HG02970 (cell line): ENCODE data around the gene EPB41.
"Not testable (repeated sequence)": the region's sequence is repeated elsewhere in the genome, so short reads cannot be mapped to it uniquely, and the experiment has no call there.

ENCODE experiments used
- ATAC-seq: cut with Tn5 transposase; IDR thresholded peaks from one replicate; pipeline ENCODE4 v1.9.1; 2021; ENCODE audit warnings: mild to moderate bottlenecking, moderate library complexity, moderate number of reproducible peaks; ENCODE audit not compliant: unreplicated experiment, low FRiP score

Gene EPB41

GRCh38 chr1:29123887-29124365 is 209.6 kb downstream of the EPB41 start, which contains the start of gene TMEM200B:
TSS of gene TMEM200B (minus strand) at chr1:29123903. CDS start at chr1:29121828, 2,075 bp downstream.
- ATAC-seq, result no peak

DNA sequence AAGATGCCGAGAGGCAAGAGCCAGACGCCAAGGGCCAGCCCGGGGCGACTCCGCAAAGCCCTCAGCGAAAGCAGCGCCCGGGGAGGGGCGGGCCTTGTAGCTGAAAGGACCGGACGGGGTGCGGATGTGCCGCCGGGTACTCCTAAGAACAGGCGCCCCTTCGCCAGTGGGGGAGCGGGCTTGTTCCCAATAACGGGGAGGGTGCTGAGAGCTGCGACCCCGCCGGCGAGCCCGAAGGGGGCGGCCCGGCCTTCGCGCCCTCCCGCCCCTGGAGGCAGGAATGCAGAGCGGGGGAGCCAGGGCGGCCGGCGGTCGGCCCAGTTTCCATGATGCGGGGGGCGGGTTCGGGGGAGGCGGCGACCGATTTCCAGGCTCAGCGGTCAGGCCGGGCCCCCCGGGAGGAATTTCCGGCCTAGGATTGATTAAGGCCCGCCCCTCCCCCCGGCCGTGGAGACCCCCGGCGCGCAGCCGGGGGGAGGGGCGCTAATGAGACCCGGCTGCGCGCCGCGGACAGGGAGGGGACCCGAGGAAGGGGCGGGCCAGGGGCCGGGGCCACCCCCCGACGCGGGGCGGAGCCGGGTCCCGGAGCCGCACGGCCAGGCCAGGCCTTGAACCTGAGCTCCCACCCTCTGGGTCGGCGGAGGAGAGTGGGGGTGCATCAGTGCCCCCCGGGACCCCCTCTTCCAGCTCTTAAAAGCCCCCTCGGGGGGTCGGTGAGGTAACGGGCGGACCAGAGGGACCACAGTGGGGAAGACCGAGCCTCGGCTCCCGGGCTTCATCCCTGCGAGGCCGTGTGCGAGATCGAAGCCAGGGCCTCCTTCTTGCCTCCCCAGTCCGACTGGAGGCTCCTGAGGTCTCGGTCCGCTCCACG is 210.2 kb downstream of the EPB41 start:
- no peak for ATAC-seq

DNA sequence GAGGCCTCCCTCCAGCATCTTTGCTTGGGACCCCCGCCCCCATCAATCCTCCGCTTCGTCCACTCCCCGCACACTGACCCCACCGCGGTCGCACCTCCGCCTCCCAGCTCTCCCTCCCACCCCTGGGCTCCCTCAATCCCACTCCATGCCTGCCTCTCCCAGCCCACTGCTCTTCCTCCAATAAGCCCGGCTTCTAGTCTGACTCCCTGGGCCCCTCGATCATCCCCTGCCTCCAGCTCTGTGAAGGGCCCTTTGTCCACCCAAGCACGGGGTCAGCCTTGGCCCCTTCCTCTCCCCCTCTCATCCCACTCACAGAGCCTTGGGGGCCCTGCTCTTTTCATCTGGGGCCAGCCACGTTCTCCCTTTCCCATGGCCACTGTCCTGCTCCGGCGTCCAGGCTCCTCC is 210.9 kb downstream of the EPB41 start:
- no peak for ATAC-seq

GRCh38 chr1:29125788-29126187 is 211.4 kb downstream of the EPB41 start:
- ATAC-seq, result no peak

DNA sequence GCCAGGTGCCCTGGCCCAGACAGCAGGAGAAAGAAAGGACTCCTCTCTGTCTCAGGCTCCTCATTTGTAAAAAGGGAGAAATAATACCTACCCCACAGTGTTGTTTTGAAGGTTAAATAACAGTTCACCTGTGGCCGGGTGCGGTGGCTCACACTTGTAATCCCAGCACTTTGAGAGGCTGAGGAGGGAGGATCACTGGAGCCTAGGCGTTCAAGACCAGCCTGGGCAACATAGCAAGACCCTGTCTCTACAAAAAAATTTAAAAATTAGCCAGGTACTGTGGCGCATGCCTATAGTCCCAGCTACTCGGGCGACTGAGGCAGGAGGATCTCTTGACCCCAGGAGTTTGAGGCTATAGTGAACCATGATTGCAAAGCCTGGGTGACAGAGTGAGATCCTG is 211.8 kb downstream of the EPB41 start:
- no peak for ATAC-seq

GRCh38 chr1:29128739-29129138 is 214.4 kb downstream of the EPB41 start:
- ATAC-seq, result no peak

DNA sequence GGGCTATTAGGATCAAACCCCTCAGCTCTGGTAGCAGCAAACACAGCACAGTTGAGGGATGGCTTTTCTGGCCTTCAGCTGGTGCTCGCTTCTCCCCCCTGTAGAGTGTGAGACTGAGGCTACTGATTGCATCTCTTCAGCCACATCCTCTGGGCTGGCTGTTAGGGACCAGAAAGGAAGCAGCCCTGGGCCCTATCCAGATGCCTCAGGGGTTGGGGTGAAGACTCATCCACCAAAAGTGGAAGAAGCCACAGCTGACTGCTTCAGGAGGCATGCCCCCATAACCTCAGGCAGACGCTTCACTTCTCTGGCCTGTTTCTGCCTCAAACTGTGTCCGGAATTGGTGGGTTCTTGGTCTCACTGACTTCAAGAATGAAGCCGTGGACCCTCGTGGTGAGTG is 215.5 kb downstream of the EPB41 start:
- no peak for ATAC-seq

- not testable (repeated sequence) for ATAC-seq
These were observed 216.7 kb downstream of the EPB41 start for GRCh38 chr1:29131056-29131455.

DNA sequence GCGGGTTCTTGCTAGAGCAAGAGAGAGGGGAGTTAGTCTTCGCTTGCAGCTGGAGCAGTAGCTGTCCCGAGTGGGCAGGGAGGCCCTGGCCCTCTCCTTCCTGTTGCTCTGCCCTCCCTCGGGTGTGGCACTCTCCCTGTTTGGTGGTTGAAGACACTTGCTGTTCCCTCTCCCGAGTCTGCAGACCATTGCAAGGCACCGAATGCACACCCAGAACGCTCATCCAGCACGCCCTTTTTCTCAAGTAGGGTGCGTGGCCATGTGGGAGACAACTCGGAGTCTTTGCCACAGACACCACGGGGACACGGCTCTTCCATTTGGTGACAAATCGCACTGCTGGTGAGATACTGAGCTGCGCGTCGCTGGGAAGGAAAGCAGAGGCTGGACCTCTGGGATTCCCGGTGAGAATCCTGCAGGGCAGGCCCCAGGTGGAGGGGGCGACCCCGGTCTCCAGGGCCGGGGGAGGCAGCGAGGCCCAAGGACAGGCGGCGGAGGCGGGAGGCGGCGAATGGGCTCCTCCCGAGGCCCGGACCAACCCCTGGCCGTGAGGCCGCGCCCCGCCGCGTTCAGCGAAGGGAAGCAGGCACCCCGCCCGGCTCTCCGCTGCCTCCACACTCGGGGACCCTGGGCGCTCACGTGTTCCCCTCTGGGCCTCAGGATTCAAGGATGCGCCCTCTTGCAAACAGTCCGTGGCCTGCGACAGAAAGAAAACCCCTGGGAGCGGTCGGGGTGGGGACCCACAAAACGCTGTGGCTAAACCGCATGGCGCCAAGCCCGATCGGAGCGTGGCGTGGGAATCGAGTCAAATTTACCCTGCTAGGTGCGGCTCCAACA is 219.7 kb downstream of the EPB41 start:
- no peak for ATAC-seq

- no peak for ATAC-seq
These were observed 220.3 kb downstream of the EPB41 start for GRCh38 chr1:29134695-29135028.

GRCh38 chr1:29136391-29136915 is 222.1 kb downstream of the EPB41 start:
- ATAC-seq, result no peak

- ATAC-seq, result no peak
These were observed 228.3 kb downstream of the EPB41 start for GRCh38 chr1:29142714-29143113.

- no peak for ATAC-seq
These were observed 229.8 kb downstream of the EPB41 start for GRCh38 chr1:29144178-29144577.

DNA sequence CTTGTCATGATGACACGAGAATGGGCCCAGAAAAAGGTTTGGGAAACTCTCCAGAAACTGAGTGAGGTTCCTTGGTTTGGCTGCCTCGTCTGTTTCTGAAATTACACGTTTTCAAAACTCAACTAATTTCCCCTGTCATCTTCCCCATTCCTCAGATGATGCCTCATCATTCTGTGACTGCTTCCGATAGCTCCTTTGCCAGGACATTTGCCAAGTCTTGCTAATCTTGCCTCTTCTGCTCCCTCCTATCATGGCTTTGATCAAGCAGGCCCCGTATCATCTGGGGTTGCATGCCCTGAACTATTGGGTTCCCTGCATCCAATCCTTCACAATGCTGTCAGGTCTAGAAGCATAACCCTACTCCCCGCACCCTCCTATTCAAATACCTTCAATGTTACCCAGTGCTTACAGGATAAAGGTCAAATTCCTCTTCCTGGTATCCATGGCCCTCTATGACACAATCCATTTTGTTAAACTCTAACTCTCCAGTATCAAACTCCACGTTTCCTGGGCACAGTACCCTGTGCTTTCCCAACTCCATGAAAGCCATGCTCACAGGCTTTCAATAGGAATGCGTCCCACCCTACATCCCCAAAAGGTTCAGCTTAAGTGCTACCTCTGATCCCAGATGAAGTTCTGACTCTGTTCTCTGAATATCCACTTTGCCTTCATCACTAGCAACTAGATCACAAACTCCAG is 231.5 kb downstream of the EPB41 start:
- no peak for ATAC-seq

DNA sequence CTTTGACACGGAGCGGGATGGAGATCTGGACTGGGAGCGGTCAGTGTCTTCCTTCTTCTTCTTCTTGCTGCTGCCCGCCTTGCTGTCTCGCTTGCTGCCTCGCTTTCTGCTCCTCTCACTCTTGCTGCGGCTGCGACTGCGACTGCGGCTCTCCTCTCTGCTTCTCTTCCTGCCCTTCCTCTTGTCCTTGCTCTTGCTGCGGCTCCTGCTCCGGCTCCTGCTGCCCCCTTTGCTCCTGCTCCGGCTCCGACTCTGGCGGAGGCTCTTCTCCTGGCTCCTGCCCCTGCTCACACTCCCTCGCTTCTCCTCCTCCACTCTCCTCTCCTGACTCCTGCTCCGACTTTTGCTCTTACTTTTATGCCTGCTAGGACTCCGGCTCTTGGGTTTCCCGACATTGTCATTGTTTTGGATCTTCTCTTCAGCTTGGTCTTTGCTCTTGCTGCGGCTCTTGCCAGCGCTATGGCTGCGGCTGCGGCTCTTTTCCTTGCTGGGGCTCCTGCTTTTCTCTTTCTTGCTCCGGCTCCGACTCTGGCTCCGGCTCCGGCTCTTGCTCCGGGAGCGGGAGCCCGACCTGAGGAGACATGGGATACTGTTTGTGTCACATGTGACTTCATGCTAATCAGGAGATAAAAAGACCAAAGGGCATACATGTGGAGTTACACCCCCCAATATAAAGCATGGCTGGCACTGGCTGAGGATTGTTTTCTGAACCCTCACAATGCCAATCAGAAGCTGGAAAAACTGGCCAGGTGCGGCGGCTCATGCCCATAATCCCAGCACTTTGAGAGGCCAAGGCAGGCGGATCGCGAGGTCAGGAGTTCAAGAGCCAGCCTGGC is 234.5 kb downstream of the EPB41 start:
- no peak for ATAC-seq

- ATAC-seq, result not testable (repeated sequence)
These were observed 236.0 kb downstream of the EPB41 start for GRCh38 chr1:29150346-29150745.

DNA sequence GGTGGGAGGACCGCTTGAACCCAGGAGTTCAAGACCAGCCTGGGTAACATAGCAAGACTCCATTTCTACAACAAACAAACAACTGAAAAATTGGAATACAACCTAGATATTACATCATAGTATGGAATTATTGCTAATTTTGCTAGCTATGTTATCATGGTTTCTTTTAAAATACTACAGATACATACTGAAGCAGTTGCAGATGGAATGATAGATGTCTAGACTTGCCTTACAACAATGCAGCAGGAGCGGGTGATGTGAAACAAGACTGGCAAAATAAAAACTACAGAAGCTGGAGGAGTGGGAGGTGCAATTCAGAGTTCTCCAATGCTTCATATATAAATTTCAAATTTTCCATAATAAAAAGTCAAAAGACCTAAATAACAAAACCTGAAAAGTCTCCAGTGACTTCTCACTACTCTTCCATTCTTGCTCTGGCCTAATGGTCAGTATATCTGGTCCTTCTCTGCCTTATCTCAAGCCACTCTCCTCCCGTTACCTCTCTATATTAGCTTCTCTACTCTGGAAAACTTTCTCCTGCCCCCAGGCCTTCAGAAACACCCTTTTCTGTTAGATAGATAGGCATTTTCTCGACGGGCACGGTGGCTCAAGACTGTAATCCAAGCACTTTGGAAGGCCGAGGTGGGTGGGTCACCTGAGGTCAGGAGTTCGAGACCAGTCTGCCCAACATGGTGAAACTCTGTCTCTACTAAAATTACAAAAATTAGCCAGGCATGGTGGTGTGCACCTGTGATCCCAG is 237.9 kb downstream of the EPB41 start:
- ATAC-seq, result no peak

DNA sequence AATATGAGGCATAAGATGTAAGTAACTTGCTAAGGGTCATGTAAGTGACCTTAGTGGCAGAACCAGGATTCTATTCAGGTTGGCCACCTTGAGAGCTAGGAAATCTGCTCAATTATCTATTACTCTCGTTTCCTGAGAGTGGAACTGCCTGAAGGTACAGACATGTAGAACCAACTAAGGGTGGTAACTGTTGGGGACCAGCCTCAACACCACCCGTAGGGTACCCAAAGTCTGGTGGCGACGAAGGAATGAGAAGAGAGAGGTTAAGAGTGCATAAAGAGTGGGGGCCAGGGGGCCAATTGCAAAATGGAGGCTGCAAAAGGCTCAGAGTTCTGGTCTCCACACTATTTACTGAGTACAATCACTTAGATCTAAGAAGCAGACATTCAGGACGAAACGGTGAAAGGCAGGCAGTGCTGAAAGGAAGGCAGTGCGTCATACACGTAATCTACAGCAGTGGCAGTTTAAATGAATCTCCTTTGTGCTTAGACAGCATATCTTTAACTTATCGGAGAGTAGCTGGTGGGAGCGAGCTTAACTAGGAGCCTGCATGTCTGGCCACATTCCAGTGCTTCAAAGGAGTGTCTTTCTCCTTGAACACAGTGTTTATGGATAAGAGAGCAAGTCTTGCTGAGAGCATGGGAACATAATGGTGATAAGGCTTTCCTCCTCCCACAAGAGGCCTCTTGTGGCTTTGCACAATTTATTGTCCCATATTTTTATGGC is 242.3 kb downstream of the EPB41 start:
- ATAC-seq, result no peak
